Measurements from ENCODE around the gene NACAD. TPM values are rescaled to one million over a fixed set of nuclear protein-coding genes. Genes with fewer than 3 reads are reported as not detected.

The NACAD gene
- total and polyA plus RNA-seq, 2 experiments from 2014 or later = 1.4 to 3.9 TPM

DNA sequence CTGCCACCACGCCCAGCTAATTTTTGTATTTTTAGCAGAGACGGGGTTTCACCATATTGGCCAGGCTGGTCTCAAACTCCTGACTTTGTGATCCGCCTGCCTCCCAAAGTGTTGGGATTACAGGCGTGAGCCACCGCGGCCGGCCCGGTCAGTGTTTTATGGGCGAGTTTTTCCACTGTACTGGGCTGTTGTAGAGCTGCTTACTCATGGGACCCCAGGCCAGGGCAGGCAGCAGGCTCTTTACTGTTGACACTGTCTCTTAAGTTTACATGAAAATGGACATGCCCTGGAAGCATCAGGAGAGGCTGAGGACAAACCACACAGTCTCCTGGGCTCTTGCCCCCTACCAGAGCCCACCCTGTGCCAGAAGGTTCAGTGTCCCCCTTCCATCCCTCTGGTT is 11.2 kb downstream of the NACAD start:
- Histone ChIP-seq H3K9me3 (ENCODE audit: low read depth) (no peaks in the 10 kb centered on the region), H3K4me2 (no peak overlapping the region), H3K27ac (no peak overlapping the region), H3K79me2 (no peaks in the 10 kb centered on the region), H3K27me3 (no peaks in the 10 kb centered on the region), H3K4me1 (ENCODE audit: insufficient read depth) (no peaks in the 10 kb centered on the region), H4K20me1 (ENCODE audit: insufficient read depth, poor library complexity, severe bottlenecking) (no peaks in the 10 kb centered on the region), H3K4me3 (no peak overlapping the region), H3K9me2 (replicated peaks; ENCODE audit: insufficient read depth) (no peaks in the 10 kb centered on the region), H3K36me3 (replicated peaks; ENCODE audit: insufficient read depth, low read depth) (no peaks in the 10 kb centered on the region), H2AFZ (no peak overlapping the region)
- DNase-seq (ENCODE audit: low spot score) = no peak
- WGBS (ENCODE audit: low lambda C conversion rate, missing lambda C conversion rate) = 97% methylated on average over 7 of the region's 9 CpGs
- TF ChIP-seq EZH2 (IDR thresholded peaks at IDR 0.05; ENCODE audit: borderline replicate concordance) = no peak

GRCh38 chr7:45076946-45077345 is 11.8 kb downstream of the NACAD start:
- H3K4me2 ChIP-seq = no peak overlapping the region
- no peaks in the 10 kb centered on the region for H3K9me2 ChIP-seq (replicated peaks; ENCODE audit: insufficient read depth)
- no peak overlapping the region for H2AFZ ChIP-seq
- WGBS (ENCODE audit: low lambda C conversion rate, missing lambda C conversion rate) = 93% methylated on average over 5 of the region's 5 CpGs
- H3K27ac ChIP-seq = no peak overlapping the region
- H3K79me2 ChIP-seq = no peaks in the 10 kb centered on the region
- no peaks in the 10 kb centered on the region for H3K36me3 ChIP-seq (replicated peaks; ENCODE audit: insufficient read depth, low read depth)
- no peaks in the 10 kb centered on the region for H3K27me3 ChIP-seq
- no peaks in the 10 kb centered on the region for H4K20me1 ChIP-seq (ENCODE audit: insufficient read depth, poor library complexity, severe bottlenecking)
- DNase-seq (ENCODE audit: low spot score) = no peak
- no peaks in the 10 kb centered on the region for H3K9me3 ChIP-seq (ENCODE audit: low read depth)
- TF ChIP-seq EZH2phosphoT487 (IDR thresholded peaks at IDR 0.05; ENCODE audit: low read depth, severe bottlenecking, unreplicated experiment) = no peak
- no peak overlapping the region for H3K4me3 ChIP-seq
- H3K4me1 ChIP-seq (ENCODE audit: insufficient read depth) = no peaks in the 10 kb centered on the region

DNA sequence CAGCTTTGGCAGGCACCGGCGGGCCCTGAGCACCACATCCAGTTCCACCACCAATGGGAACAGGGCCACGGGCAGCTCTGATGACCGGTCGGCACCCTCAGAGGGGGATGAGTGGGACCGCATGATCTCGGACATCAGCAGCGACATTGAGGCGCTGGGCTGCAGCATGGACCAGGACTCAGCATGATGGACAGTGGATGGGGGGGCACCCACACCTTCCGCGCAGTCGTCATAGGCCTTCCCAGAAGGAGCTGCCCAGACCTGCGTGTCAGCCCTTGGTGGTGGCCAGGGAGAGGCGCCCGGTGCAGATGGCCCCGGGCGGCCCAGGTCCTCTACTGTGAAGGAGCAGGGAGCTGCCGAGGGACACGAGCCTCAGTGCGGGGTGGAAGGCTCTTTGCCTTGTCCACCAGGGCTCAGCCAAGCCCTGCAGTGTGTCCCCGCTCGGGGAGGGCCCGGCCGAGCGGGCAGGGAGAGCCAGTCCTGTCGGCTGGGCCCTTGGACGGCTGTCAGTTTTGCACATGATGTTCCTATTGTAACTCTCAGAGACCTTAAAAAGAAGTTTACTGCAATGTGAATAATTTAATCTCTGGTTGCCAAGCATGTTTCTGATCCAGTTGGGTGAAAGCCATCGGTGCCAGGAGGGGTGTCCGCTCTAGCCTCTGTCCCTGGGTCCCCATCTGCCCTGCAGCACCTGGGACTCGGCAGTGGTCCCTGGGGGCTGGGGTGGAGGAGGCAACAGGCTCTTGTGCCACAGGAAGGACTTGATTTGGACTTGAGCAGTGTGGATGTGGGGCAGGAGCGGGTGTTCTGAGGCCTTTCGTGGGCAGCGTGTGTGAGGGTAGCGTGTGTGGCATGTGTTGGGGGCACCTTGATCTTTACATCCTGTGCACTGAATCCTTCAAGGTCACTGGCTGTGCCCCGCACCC is 12.6 kb downstream of the NACAD start:
- Histone ChIP-seq H3K36me3 (replicated peaks; ENCODE audit: insufficient read depth, low read depth) (no peaks in the 10 kb centered on the region), H3K9me2 (replicated peaks; ENCODE audit: insufficient read depth) (no peaks in the 10 kb centered on the region), H3K27ac (no peak overlapping the region), H3K4me2 (no peak overlapping the region), H3K79me2 (no peaks in the 10 kb centered on the region), H4K20me1 (ENCODE audit: insufficient read depth, poor library complexity, severe bottlenecking) (no peaks in the 10 kb centered on the region), H2AFZ (no peak overlapping the region), H3K9me3 (ENCODE audit: low read depth) (no peaks in the 10 kb centered on the region), H3K4me3 (no peak overlapping the region), H3K4me1 (ENCODE audit: insufficient read depth) (no peaks in the 10 kb centered on the region), H3K27me3 (no peaks in the 10 kb centered on the region)
- TF ChIP-seq EZH2 (IDR thresholded peaks at IDR 0.05; ENCODE audit: borderline replicate concordance) (no peak), EZH2phosphoT487 (IDR thresholded peaks at IDR 0.05; ENCODE audit: low read depth, severe bottlenecking, unreplicated experiment) (no peak)
- TF ChIP-seq, protein P1, sequence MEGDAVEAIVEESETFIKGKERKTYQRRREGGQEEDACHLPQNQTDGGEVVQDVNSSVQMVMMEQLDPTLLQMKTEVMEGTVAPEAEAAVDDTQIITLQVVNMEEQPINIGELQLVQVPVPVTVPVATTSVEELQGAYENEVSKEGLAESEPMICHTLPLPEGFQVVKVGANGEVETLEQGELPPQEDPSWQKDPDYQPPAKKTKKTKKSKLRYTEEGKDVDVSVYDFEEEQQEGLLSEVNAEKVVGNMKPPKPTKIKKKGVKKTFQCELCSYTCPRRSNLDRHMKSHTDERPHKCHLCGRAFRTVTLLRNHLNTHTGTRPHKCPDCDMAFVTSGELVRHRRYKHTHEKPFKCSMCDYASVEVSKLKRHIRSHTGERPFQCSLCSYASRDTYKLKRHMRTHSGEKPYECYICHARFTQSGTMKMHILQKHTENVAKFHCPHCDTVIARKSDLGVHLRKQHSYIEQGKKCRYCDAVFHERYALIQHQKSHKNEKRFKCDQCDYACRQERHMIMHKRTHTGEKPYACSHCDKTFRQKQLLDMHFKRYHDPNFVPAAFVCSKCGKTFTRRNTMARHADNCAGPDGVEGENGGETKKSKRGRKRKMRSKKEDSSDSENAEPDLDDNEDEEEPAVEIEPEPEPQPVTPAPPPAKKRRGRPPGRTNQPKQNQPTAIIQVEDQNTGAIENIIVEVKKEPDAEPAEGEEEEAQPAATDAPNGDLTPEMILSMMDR (IDR thresholded peaks at IDR 0.05; ENCODE audit: poor library complexity) = no peak
- WGBS (ENCODE audit: low lambda C conversion rate, missing lambda C conversion rate) = 98% methylated on average over 32 of the region's 35 CpGs
- no peak for DNase-seq (ENCODE audit: low spot score)

DNA sequence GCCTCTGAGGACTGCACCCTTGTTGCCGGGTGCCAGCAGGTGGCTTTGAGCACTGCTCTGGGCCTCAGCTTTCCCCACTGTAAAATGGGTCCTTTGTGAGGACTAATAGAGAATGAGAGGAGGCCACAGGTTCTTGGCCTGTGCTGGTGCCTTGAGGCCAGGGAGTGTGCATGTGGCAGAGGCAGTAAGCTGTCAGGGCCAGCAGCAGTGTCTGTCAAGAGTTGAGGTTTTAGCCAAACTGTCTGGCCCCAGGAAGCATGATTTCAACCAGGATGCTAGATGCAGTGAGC is 13.5 kb downstream of the NACAD start:
- Histone ChIP-seq H3K9me3 (ENCODE audit: low read depth) (no peaks in the 10 kb centered on the region), H3K9me2 (replicated peaks; ENCODE audit: insufficient read depth) (no peaks in the 10 kb centered on the region), H3K4me2 (no peak overlapping the region), H2AFZ (no peak overlapping the region), H3K79me2 (no peaks in the 10 kb centered on the region), H3K4me3 (no peak overlapping the region), H3K27me3 (no peaks in the 10 kb centered on the region), H3K36me3 (replicated peaks; ENCODE audit: insufficient read depth, low read depth) (no peaks in the 10 kb centered on the region), H3K27ac (no peak overlapping the region), H4K20me1 (ENCODE audit: insufficient read depth, poor library complexity, severe bottlenecking) (no peaks in the 10 kb centered on the region), H3K4me1 (ENCODE audit: insufficient read depth) (no peaks in the 10 kb centered on the region)
- TF ChIP-seq EZH2phosphoT487 (IDR thresholded peaks at IDR 0.05; ENCODE audit: low read depth, severe bottlenecking, unreplicated experiment) (no peak), EZH2 (IDR thresholded peaks at IDR 0.05; ENCODE audit: borderline replicate concordance) (no peak)
- TF ChIP-seq, protein P1 (IDR thresholded peaks at IDR 0.05; ENCODE audit: poor library complexity) = no peak
- WGBS (ENCODE audit: low lambda C conversion rate, missing lambda C conversion rate) = 94% methylated on average over 1 of the region's 1 CpG
- DNase-seq (ENCODE audit: low spot score) = no peak
